IPS DF 4.7 (cell line): ENCODE results near the gene TSPAN17.

Experiments
- DNase-seq: peaks from one replicate; pipeline ENCODE4 v3.0.0-alpha.2; 2013; ENCODE audit warnings: low spot score; ENCODE audit errors: extremely low read depth

TSPAN17 gene

GRCh38 chr5:176704355-176704754 is 57.1 kb downstream of the TSPAN17 start:
- DNase-seq = no peak

- DNase-seq = no peak
These were observed 57.5 kb downstream of the TSPAN17 start for GRCh38 chr5:176704817-176705216.
